ENCODE data around the gene NKTR. TPM values are rescaled to one million over a fixed set of nuclear protein-coding genes. Genes with fewer than 3 reads are reported as not detected.

Gene NKTR
- total and polyA plus RNA-seq, 9 of the 15 experiments (the other 6 are each of a cell fraction or from before 2014, with no cell fraction given): 19.7 to 123 (median 92.6) TPM

DNA sequence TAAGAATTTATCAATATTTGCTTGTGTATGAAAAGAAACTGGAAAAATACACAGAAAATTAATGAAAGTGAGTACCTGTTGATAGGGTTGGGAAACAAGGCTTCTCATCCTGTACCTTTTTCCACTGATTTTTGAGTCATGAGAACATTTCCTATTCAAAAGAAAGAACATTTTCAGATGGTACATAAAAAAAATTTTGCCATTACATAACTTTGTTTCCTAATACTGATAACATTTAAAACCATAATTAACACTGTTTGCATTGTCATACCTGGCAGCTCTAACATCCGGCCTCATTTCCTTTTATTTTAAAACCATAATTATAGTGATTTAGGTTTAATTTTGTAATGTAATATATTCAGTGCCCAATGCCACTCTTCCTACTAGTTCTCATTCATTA lies 11.7 kb downstream of the NKTR start:
- peaks cover 6% of the 10 kb centered on the region; the same call in 1 of the 2 replicates for H4K20me1 ChIP-seq (replicated peaks; ENCODE audit: control insufficient read depth, insufficient read depth, low read length)
- DNase-seq (ENCODE audit: extremely low read depth in 1 of 4, low spot score in 3 of 4) (no peak), FAIRE-seq (no peak), ATAC-seq (no peak)
- H3K9me3 ChIP-seq (replicated peaks; ENCODE audit: control insufficient read depth, insufficient read depth, low read depth, low read length): no peaks in the 10 kb centered on the region
- BruUV-seq (replicated peaks): no TSS peak
- H3K9ac ChIP-seq (ENCODE audit: insufficient read depth in 1 of 2, low read depth in 2 of 2, low read length in 2 of 2): no peak overlapping the region
- H3K4me1 ChIP-seq (replicated peaks in 1 of 2; ENCODE audit: control insufficient read depth in 2 of 2, insufficient read depth in 2 of 2, low read length in 2 of 2): peaks cover 0 to 6% of the 10 kb centered on the region in 2 experiments; a peak in 2 of 5 replicates
- H3K27me3 ChIP-seq (ENCODE audit: control insufficient read depth in 2 of 2, insufficient read depth in 2 of 2, low read length in 2 of 2): no peaks in the 10 kb centered on the region
- peaks cover 98% of the 10 kb centered on the region for H3K79me2 ChIP-seq (ENCODE audit: control insufficient read depth, insufficient read depth, low read length)
- ChIA-PET CTCF (ENCODE audit: low intra/inter-chr PET ratio) (interaction anchor here (0.7 kb wide), 1 partner anchor 1203 kb away, joined by 4 read pairs; no protein-coding TSS in a partner anchor), POLR2A (interaction anchor here (1.2 to 2.1 kb wide), 3 partner anchors 10 to 22 kb away, joined by 3 to 10 read pairs (median 7); partner anchors contain the start of genes NKTR and SS18L2)
- intact Hi-C loops (cut with micrococcal nuclease): no loop called here
- H3K36me3 ChIP-seq (ENCODE audit: control insufficient read depth, insufficient read depth, low read length): peaks cover 86% of the 10 kb centered on the region
- peak overlapping the region; percentile 26; the same call in 1 of the 3 replicates for H3K27ac ChIP-seq (ENCODE audit: extremely low read depth, low read depth, low read length)
- TF ChIP-seq, protein P1, sequence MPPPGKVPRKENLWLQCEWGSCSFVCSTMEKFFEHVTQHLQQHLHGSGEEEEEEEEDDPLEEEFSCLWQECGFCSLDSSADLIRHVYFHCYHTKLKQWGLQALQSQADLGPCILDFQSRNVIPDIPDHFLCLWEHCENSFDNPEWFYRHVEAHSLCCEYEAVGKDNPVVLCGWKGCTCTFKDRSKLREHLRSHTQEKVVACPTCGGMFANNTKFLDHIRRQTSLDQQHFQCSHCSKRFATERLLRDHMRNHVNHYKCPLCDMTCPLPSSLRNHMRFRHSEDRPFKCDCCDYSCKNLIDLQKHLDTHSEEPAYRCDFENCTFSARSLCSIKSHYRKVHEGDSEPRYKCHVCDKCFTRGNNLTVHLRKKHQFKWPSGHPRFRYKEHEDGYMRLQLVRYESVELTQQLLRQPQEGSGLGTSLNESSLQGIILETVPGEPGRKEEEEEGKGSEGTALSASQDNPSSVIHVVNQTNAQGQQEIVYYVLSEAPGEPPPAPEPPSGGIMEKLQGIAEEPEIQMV (tag; conservative IDR thresholded peaks at IDR 0.05; ENCODE audit: low read depth): no peak
- TF ChIP-seq NR4A1 (CRISPR knock-in tag; IDR thresholded peaks at IDR 0.05) (no peak), NR4A1 (tag; IDR thresholded peaks at IDR 0.05) (no peak), KLF1 (tag; IDR thresholded peaks at IDR 0.05) (no peak), DACH1 (IDR thresholded peaks at IDR 0.05; ENCODE audit: partially characterized antibody) (no peak), ZNF583 (CRISPR knock-in tag; IDR thresholded peaks at IDR 0.05) (no peak), MYBL2 (IDR thresholded peaks at IDR 0.05; ENCODE audit: low read depth) (no peak), MYBL2 (CRISPR knock-in tag; IDR thresholded peaks at IDR 0.05; ENCODE audit: borderline replicate concordance) (no peak), WHSC1 (IDR thresholded peaks at IDR 0.05; ENCODE audit: low read length) (no peak), BACH1 (tag; IDR thresholded peaks at IDR 0.05) (no peak), RB1 (IDR thresholded peaks at IDR 0.05; ENCODE audit: low read depth) (no peak), LCOR (CRISPR knock-in tag; IDR thresholded peaks at IDR 0.05) (no peak), MAFG (tag; conservative IDR thresholded peaks at IDR 0.05) (no peak), ZNF347 (CRISPR knock-in tag; IDR thresholded peaks at IDR 0.05; ENCODE audit: low read depth) (no peak), RFX1 (IDR thresholded peaks at IDR 0.05) (no peak)
- TF ChIP-seq, protein P2, sequence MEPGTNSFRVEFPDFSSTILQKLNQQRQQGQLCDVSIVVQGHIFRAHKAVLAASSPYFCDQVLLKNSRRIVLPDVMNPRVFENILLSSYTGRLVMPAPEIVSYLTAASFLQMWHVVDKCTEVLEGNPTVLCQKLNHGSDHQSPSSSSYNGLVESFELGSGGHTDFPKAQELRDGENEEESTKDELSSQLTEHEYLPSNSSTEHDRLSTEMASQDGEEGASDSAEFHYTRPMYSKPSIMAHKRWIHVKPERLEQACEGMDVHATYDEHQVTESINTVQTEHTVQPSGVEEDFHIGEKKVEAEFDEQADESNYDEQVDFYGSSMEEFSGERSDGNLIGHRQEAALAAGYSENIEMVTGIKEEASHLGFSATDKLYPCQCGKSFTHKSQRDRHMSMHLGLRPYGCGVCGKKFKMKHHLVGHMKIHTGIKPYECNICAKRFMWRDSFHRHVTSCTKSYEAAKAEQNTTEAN (CRISPR knock-in tag; IDR thresholded peaks at IDR 0.05): no peak
- TF ChIP-seq, protein P3, sequence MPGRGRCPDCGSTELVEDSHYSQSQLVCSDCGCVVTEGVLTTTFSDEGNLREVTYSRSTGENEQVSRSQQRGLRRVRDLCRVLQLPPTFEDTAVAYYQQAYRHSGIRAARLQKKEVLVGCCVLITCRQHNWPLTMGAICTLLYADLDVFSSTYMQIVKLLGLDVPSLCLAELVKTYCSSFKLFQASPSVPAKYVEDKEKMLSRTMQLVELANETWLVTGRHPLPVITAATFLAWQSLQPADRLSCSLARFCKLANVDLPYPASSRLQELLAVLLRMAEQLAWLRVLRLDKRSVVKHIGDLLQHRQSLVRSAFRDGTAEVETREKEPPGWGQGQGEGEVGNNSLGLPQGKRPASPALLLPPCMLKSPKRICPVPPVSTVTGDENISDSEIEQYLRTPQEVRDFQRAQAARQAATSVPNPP (IDR thresholded peaks at IDR 0.05; ENCODE audit: borderline replicate concordance, insufficient read depth, insufficient read length): no peak
- H2AFZ ChIP-seq (ENCODE audit: low read depth, low read length): no peak overlapping the region
- H3K4me3 ChIP-seq: no peak overlapping the region
- H3K9me1 ChIP-seq (ENCODE audit: control insufficient read depth, insufficient read depth, low read length): no peaks in the 10 kb centered on the region
- 95% methylated on average over 1 of the region's 1 CpG for WGBS (ENCODE audit: insufficient coverage, low coverage, missing lambda C conversion rate)
- H3K4me2 ChIP-seq (ENCODE audit: insufficient read depth, low read length): no peak overlapping the region
- in situ Hi-C loops (cut with MboI): no loop called here

Measured in K562 (cell line).